ENCODE measurements around the gene PAF1.
"Not testable (repeated sequence)": the region's sequence is repeated elsewhere in the genome, so short reads cannot be mapped to it uniquely, and the experiment has no call there.

Gene PAF1

GRCh38 chr19:39380521-39381502 is 10.1 kb downstream of the PAF1 start:
- DNase-seq (ENCODE audit: low read depth in 1 of 2, low spot score in 1 of 2): no peak
- Histone ChIP-seq H3K4me3 (replicated peaks; ENCODE audit: insufficient read depth, low read length) (no peak overlapping the region), H3K27me3 (ENCODE audit: insufficient read depth, poor library complexity, severe bottlenecking) (no peaks in the 10 kb centered on the region), H3K27ac (replicated peaks) (no peak overlapping the region)
- TF ChIP-seq, protein P1, sequence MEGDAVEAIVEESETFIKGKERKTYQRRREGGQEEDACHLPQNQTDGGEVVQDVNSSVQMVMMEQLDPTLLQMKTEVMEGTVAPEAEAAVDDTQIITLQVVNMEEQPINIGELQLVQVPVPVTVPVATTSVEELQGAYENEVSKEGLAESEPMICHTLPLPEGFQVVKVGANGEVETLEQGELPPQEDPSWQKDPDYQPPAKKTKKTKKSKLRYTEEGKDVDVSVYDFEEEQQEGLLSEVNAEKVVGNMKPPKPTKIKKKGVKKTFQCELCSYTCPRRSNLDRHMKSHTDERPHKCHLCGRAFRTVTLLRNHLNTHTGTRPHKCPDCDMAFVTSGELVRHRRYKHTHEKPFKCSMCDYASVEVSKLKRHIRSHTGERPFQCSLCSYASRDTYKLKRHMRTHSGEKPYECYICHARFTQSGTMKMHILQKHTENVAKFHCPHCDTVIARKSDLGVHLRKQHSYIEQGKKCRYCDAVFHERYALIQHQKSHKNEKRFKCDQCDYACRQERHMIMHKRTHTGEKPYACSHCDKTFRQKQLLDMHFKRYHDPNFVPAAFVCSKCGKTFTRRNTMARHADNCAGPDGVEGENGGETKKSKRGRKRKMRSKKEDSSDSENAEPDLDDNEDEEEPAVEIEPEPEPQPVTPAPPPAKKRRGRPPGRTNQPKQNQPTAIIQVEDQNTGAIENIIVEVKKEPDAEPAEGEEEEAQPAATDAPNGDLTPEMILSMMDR (IDR thresholded peaks at IDR 0.05; ENCODE audit: insufficient read depth, low read length): no peak
- TF ChIP-seq POLR2AphosphoS5 (IDR thresholded peaks at IDR 0.05; ENCODE audit: low read depth) (no peak), GABPA (IDR thresholded peaks at IDR 0.05; ENCODE audit: low read depth) (no peak), SPI1 (IDR thresholded peaks at IDR 0.05; ENCODE audit: borderline replicate concordance, low read depth) (no peak)
- TF ChIP-seq, protein P2, sequence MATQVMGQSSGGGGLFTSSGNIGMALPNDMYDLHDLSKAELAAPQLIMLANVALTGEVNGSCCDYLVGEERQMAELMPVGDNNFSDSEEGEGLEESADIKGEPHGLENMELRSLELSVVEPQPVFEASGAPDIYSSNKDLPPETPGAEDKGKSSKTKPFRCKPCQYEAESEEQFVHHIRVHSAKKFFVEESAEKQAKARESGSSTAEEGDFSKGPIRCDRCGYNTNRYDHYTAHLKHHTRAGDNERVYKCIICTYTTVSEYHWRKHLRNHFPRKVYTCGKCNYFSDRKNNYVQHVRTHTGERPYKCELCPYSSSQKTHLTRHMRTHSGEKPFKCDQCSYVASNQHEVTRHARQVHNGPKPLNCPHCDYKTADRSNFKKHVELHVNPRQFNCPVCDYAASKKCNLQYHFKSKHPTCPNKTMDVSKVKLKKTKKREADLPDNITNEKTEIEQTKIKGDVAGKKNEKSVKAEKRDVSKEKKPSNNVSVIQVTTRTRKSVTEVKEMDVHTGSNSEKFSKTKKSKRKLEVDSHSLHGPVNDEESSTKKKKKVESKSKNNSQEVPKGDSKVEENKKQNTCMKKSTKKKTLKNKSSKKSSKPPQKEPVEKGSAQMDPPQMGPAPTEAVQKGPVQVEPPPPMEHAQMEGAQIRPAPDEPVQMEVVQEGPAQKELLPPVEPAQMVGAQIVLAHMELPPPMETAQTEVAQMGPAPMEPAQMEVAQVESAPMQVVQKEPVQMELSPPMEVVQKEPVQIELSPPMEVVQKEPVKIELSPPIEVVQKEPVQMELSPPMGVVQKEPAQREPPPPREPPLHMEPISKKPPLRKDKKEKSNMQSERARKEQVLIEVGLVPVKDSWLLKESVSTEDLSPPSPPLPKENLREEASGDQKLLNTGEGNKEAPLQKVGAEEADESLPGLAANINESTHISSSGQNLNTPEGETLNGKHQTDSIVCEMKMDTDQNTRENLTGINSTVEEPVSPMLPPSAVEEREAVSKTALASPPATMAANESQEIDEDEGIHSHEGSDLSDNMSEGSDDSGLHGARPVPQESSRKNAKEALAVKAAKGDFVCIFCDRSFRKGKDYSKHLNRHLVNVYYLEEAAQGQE (IDR thresholded peaks at IDR 0.05; ENCODE audit: insufficient replicate concordance, low read depth): no peak

DNA sequence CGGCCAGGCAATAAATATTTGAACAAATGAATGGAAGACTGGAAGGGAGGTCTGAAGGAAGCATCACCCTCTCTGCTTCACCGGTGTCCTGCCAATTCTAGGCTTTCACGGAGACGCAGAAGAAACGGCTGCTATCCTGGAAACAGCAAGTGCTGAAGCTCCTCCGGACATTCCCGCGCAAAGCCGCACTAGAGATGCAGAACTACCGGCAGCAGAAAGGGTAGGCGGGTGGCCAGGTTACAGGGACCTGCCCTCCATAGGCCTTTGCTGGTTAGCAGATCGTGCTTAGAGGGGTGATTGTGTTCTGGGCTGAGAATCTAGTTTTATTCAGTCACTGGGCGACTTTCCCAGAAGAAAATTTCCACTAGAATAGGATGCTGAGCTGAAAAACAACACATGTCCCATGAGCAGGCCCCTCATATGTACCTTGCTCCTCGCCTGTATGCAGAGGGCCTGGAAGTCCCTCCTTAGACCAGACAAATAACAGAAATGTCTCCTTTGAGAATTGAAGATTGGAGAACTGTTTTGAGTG is 11.0 kb downstream of the PAF1 start:
- H3K27ac ChIP-seq (replicated peaks): no peak overlapping the region
- DNase-seq (ENCODE audit: low read depth in 1 of 2, low spot score in 1 of 2): no peak
- H3K27me3 ChIP-seq (ENCODE audit: insufficient read depth, poor library complexity, severe bottlenecking): no peaks in the 10 kb centered on the region
- TF ChIP-seq, protein P2 (IDR thresholded peaks at IDR 0.05; ENCODE audit: insufficient replicate concordance, low read depth): no peak
- TF ChIP-seq GABPA (IDR thresholded peaks at IDR 0.05; ENCODE audit: low read depth) (no peak), POLR2AphosphoS5 (IDR thresholded peaks at IDR 0.05; ENCODE audit: low read depth) (no peak), SPI1 (IDR thresholded peaks at IDR 0.05; ENCODE audit: borderline replicate concordance, low read depth) (no peak)
- H3K4me3 ChIP-seq (replicated peaks; ENCODE audit: insufficient read depth, low read length): no peak overlapping the region

GRCh38 chr19:39379366-39379765 is 11.5 kb downstream of the PAF1 start:
- not testable (repeated sequence) for H3K27ac ChIP-seq (replicated peaks); H3K4me3 ChIP-seq (replicated peaks; ENCODE audit: insufficient read depth, low read length); DNase-seq (ENCODE audit: low read depth in 1 of 2, low spot score in 1 of 2); H3K27me3 ChIP-seq (ENCODE audit: insufficient read depth, poor library complexity, severe bottlenecking)

- Histone ChIP-seq H3K27ac (replicated peaks) (no peak overlapping the region), H3K27me3 (ENCODE audit: insufficient read depth, poor library complexity, severe bottlenecking) (no peaks in the 10 kb centered on the region), H3K4me3 (replicated peaks; ENCODE audit: insufficient read depth, low read length) (no peak overlapping the region)
- TF ChIP-seq POLR2AphosphoS5 (IDR thresholded peaks at IDR 0.05; ENCODE audit: low read depth) (no peak), SPI1 (IDR thresholded peaks at IDR 0.05; ENCODE audit: borderline replicate concordance, low read depth) (no peak)
- TF ChIP-seq, protein P2 (IDR thresholded peaks at IDR 0.05; ENCODE audit: insufficient replicate concordance, low read depth): no peak
- TF ChIP-seq, protein P1 (IDR thresholded peaks at IDR 0.05; ENCODE audit: insufficient read depth, low read length): no peak
- DNase-seq (ENCODE audit: low read depth in 1 of 2, low spot score in 1 of 2): no peak
Observed at GRCh38 chr19:39377373-39378362, 13.2 kb downstream of the PAF1 start.

All from HL-60 (cell line).